ENCODE data around the gene GNA12.

DNA sequence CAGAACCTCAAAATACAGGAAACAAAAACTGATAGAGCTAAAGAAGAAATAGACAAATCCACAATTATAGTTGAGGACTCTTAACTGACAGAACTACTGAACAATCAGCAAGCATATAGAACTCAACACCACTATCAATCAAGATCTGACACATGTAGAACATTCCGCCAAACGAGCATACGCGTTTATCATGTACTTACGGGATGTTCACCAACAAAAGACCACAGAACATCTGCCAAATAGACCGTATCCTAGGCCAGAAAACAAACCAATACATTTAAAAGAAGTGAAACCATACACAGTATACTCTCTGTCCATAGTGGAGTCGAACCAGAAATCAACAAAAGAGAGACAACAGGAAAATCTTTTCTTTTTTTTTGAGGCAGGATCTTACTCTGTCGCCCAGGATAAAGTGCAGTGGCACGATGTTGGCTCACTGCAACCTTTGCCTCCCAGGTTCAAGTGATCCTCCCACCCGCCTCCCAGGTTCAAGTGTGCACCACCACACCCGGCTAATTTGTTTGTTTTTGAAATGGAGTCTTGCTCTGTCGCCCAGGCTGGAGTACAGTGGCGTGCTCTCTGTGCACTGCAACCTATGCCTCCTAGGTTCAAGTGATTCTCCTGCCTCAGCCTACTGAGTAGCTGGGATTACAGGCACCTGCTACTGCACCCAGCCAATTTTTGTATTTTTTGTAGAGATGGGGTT lies 5.1 kb downstream of the GNA12 start:
- TF ChIP-seq POLR2A (IDR thresholded peaks at IDR 0.05): no peak
- TF ChIP-seq, protein P1, sequence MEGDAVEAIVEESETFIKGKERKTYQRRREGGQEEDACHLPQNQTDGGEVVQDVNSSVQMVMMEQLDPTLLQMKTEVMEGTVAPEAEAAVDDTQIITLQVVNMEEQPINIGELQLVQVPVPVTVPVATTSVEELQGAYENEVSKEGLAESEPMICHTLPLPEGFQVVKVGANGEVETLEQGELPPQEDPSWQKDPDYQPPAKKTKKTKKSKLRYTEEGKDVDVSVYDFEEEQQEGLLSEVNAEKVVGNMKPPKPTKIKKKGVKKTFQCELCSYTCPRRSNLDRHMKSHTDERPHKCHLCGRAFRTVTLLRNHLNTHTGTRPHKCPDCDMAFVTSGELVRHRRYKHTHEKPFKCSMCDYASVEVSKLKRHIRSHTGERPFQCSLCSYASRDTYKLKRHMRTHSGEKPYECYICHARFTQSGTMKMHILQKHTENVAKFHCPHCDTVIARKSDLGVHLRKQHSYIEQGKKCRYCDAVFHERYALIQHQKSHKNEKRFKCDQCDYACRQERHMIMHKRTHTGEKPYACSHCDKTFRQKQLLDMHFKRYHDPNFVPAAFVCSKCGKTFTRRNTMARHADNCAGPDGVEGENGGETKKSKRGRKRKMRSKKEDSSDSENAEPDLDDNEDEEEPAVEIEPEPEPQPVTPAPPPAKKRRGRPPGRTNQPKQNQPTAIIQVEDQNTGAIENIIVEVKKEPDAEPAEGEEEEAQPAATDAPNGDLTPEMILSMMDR (IDR thresholded peaks at IDR 0.05): no peak

Measured in vagina (tissue), 2 donors.